ENCODE results near the gene KNSTRN.

Gene KNSTRN

GRCh38 chr15:40416056-40416455 is 33.5 kb downstream of the KNSTRN start:
- TF ChIP-seq, protein P1, sequence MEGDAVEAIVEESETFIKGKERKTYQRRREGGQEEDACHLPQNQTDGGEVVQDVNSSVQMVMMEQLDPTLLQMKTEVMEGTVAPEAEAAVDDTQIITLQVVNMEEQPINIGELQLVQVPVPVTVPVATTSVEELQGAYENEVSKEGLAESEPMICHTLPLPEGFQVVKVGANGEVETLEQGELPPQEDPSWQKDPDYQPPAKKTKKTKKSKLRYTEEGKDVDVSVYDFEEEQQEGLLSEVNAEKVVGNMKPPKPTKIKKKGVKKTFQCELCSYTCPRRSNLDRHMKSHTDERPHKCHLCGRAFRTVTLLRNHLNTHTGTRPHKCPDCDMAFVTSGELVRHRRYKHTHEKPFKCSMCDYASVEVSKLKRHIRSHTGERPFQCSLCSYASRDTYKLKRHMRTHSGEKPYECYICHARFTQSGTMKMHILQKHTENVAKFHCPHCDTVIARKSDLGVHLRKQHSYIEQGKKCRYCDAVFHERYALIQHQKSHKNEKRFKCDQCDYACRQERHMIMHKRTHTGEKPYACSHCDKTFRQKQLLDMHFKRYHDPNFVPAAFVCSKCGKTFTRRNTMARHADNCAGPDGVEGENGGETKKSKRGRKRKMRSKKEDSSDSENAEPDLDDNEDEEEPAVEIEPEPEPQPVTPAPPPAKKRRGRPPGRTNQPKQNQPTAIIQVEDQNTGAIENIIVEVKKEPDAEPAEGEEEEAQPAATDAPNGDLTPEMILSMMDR (IDR thresholded peaks at IDR 0.05), result no peak
- Histone ChIP-seq H3K27ac (no peak overlapping the region), H3K9me3 (no peaks in the 10 kb centered on the region), H3K4me3 (ENCODE audit: low read depth in 1 of 2, low read length in 1 of 2) (no peak overlapping the region), H3K27me3 (no peaks in the 10 kb centered on the region), H3K36me3 (peaks cover 56% of the 10 kb centered on the region), H3K4me1 (ENCODE audit: control insufficient read depth in 1 of 2, insufficient read depth in 1 of 2, low read depth in 1 of 2, low read length in 1 of 2) (peaks cover 19 to 21% of the 10 kb centered on the region in 2 experiments)

GRCh38 chr15:40418126-40418525 is 35.6 kb downstream of the KNSTRN start:
- Histone ChIP-seq H3K9me3 (no peaks in the 10 kb centered on the region), H3K27ac (no peak overlapping the region), H3K27me3 (no peaks in the 10 kb centered on the region), H3K4me1 (ENCODE audit: control insufficient read depth in 1 of 2, insufficient read depth in 1 of 2, low read depth in 1 of 2, low read length in 1 of 2) (peaks cover 8 to 13% of the 10 kb centered on the region in 2 experiments), H3K36me3 (peaks cover 53% of the 10 kb centered on the region), H3K4me3 (ENCODE audit: low read depth in 1 of 2, low read length in 1 of 2) (no peak overlapping the region)
- TF ChIP-seq, protein P1 (IDR thresholded peaks at IDR 0.05), result no peak

DNA sequence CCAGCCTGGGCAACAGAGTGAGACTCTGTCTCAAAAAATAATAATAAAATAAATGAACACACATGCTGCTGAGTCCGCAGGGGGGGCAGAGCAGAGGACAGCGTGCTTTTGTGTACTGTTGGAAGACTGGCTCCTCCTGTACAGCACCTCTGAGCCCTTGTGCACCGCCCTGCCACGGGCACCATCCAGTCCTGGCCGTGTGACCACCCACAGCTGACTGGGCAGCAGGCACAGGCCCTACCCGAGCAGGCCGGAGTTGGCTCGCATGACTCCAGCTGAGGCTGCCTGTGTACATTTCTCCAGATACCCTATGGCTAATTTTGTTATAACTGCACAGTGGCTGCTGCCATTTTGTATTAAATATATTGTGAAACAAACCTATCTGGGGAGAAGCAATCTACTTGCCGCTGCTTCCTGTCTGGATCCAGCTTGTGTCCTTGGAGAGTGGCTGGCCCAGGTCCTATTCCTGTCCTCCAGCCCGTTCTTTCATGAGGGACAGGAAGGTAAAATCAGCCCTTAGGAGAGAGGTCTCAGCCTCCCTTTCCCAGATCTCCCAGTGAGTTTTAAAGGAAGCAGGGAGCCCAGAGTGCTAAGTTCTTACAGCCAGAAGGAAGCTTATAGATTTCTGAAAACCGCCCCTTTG is 37.7 kb downstream of the KNSTRN start:
- TF ChIP-seq, protein P1 (IDR thresholded peaks at IDR 0.05), result no peak
- Histone ChIP-seq H3K27ac (no peak overlapping the region), H3K4me3 (ENCODE audit: low read depth in 1 of 2, low read length in 1 of 2) (no peak overlapping the region), H3K27me3 (no peaks in the 10 kb centered on the region), H3K9me3 (no peaks in the 10 kb centered on the region), H3K4me1 (ENCODE audit: control insufficient read depth in 1 of 2, insufficient read depth in 1 of 2, low read depth in 1 of 2, low read length in 1 of 2) (peaks cover 8 to 13% of the 10 kb centered on the region in 2 experiments), H3K36me3 (peaks cover 34% of the 10 kb centered on the region)

DNA sequence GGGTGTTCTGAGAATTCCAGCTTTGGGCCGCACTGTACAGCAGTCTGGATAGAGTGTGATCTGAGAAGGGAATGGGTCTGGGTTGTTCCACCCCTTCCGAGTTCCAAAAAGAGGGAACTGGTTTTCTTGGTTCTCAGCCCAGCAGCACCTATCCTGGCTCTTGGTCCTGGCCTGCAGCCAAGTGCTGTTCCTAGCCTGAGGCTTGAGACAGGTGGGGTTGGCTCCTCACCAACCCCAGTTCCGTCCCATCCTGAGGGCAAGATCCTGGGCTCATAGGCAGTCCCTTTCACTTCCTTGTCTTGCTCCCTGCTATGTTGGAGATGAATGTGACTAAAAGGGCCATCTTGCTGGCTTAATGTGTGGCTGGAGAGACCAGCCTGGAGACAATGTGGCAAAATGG is 38.3 kb downstream of the KNSTRN start:
- H3K4me3 ChIP-seq (ENCODE audit: low read depth in 1 of 2, low read length in 1 of 2), result no peak overlapping the region
- H3K27ac ChIP-seq, result no peak overlapping the region
- H3K27me3 ChIP-seq, result no peaks in the 10 kb centered on the region
- peaks cover 28% of the 10 kb centered on the region for H3K36me3 ChIP-seq
- TF ChIP-seq, protein P1 (IDR thresholded peaks at IDR 0.05), result no peak
- H3K9me3 ChIP-seq, result no peaks in the 10 kb centered on the region
- peaks cover 8 to 13% of the 10 kb centered on the region in 2 experiments for H3K4me1 ChIP-seq (ENCODE audit: control insufficient read depth in 1 of 2, insufficient read depth in 1 of 2, low read depth in 1 of 2, low read length in 1 of 2)

- peak overlapping the region; percentile 47 for H3K4me3 ChIP-seq (ENCODE audit: low read depth in 1 of 2, low read length in 1 of 2)
- TF ChIP-seq, protein P1 (IDR thresholded peaks at IDR 0.05), result peak; percentile 94
- H3K9me3 ChIP-seq, result no peaks in the 10 kb centered on the region
- no peak overlapping the region for H3K27ac ChIP-seq
- no peaks in the 10 kb centered on the region for H3K27me3 ChIP-seq
- H3K4me1 ChIP-seq (ENCODE audit: control insufficient read depth in 1 of 2, insufficient read depth in 1 of 2, low read depth in 1 of 2, low read length in 1 of 2), result peaks cover 8 to 13% of the 10 kb centered on the region in 2 experiments
- peaks cover 21% of the 10 kb centered on the region for H3K36me3 ChIP-seq
Measured at GRCh38 chr15:40421246-40422157, 39.0 kb downstream of the KNSTRN start.

All from neutrophil (primary cell).